ENCODE results near the gene ASS1.

- no peak for TF ChIP-seq CTCF (IDR thresholded peaks at IDR 0.05; ENCODE audit: low read depth, low read length, poor library complexity, severe bottlenecking)
- TF ChIP-seq EZH2phosphoT487 (IDR thresholded peaks at IDR 0.05; ENCODE audit: borderline replicate concordance, low read length) = no peak
Observed at GRCh38 chr9:130423272-130423671, 21.5 kb upstream of the ASS1 start.
